HG02852 (cell line): Measurements from ENCODE around the gene PITHD1.
A peak's percentile ranks its signal among the peaks of the same experiment; 100 is the strongest.
"Not testable (repeated sequence)": the region's sequence is repeated elsewhere in the genome, so short reads cannot be mapped to it uniquely, and the experiment has no call there.

Experiments used
- ATAC-seq: cut with Tn5 transposase; IDR thresholded peaks from one replicate; pipeline ENCODE4 v1.9.1; 2021; ENCODE audit warnings: mild to moderate bottlenecking, moderate library complexity; ENCODE audit not compliant: unreplicated experiment

PITHD1 gene

GRCh38 chr1:23772854-23773242 is 5.4 kb upstream of the PITHD1 start:
- no peak for ATAC-seq

- ATAC-seq, result no peak
These were observed 3.9 kb upstream of the PITHD1 start for GRCh38 chr1:23774174-23774880.

GRCh38 chr1:23776217-23776616 is 2.0 kb upstream of the PITHD1 start:
- no peak for ATAC-seq

GRCh38 chr1:23779826-23780371 is 1.7 kb downstream of the PITHD1 start:
- no peak for ATAC-seq

- not testable (repeated sequence) for ATAC-seq
These were observed 4.9 kb downstream of the PITHD1 start for GRCh38 chr1:23783141-23783540.

- ATAC-seq, result no peak
These were observed 6.6 kb downstream of the PITHD1 start for GRCh38 chr1:23784846-23785245.

- no peak for ATAC-seq
These were observed 9.5 kb downstream of the PITHD1 start for GRCh38 chr1:23787701-23788100.

GRCh38 chr1:23788695-23789094 is 10.5 kb downstream of the PITHD1 start:
- no peak for ATAC-seq

GRCh38 chr1:23790696-23791515 is 12.7 kb downstream of the PITHD1 start, which contains the start of gene LYPLA2:
TSS of gene LYPLA2 (plus strand) at chr1:23791145. CDS start at chr1:23792683, 1,538 bp downstream.
- peak; percentile 83 for ATAC-seq

- peak; percentile 12 for ATAC-seq
These were observed 13.4 kb downstream of the PITHD1 start for GRCh38 chr1:23791516-23792047.

GRCh38 chr1:23792151-23792945 is 14.1 kb downstream of the PITHD1 start:
- no peak for ATAC-seq

GRCh38 chr1:23793018-23793781 is 15.0 kb downstream of the PITHD1 start:
- no peak for ATAC-seq

- no peak for ATAC-seq
These were observed 15.9 kb downstream of the PITHD1 start for GRCh38 chr1:23793861-23794731.

GRCh38 chr1:23794732-23795182 is 16.5 kb downstream of the PITHD1 start:
- ATAC-seq, result not testable (repeated sequence)

- ATAC-seq, result no peak
These were observed 17.7 kb downstream of the PITHD1 start for GRCh38 chr1:23795676-23796465.

GRCh38 chr1:23796466-23797271 is 18.5 kb downstream of the PITHD1 start:
- no peak for ATAC-seq
